ENCODE data around the gene PDE4B.
"Not testable (repeated sequence)": the region's sequence is repeated elsewhere in the genome, so short reads cannot be mapped to it uniquely, and the experiment has no call there.

The PDE4B gene

GRCh38 chr1:66403007-66403731, 610.5 kb downstream of the PDE4B start:
- DNase-seq, result no peak

- no peak for DNase-seq
Measured at GRCh38 chr1:66405061-66405460, 612.4 kb downstream of the PDE4B start.

GRCh38 chr1:66411449-66411848, 618.8 kb downstream of the PDE4B start:
- not testable (repeated sequence) for DNase-seq

- no peak for DNase-seq
Measured at GRCh38 chr1:66412704-66413103, 620.0 kb downstream of the PDE4B start.

GRCh38 chr1:66413136-66413837, 620.6 kb downstream of the PDE4B start:
- DNase-seq, result no peak

- no peak for DNase-seq
Measured at GRCh38 chr1:66413838-66414175, 621.1 kb downstream of the PDE4B start.

GRCh38 chr1:66415281-66415680, 622.6 kb downstream of the PDE4B start:
- DNase-seq, result no peak

- no peak for DNase-seq
Measured at GRCh38 chr1:66415866-66416265, 623.2 kb downstream of the PDE4B start.

- DNase-seq, result no peak
Measured at GRCh38 chr1:66416295-66416694, 623.6 kb downstream of the PDE4B start.

GRCh38 chr1:66418021-66418420, 625.3 kb downstream of the PDE4B start:
- DNase-seq, result no peak

- DNase-seq, result not testable (repeated sequence)
Measured at GRCh38 chr1:66420171-66420570, 627.5 kb downstream of the PDE4B start.

GRCh38 chr1:66420906-66421305, 628.2 kb downstream of the PDE4B start:
- DNase-seq, result not testable (repeated sequence)

- DNase-seq, result no peak
Measured at GRCh38 chr1:66422804-66423203, 630.1 kb downstream of the PDE4B start.
